HG03066 (cell line): ENCODE data around the gene SELENOO.
A peak's percentile ranks its signal among the peaks of the same experiment; 100 is the strongest.
"Not testable (repeated sequence)": the region's sequence is repeated elsewhere in the genome, so short reads cannot be mapped to it uniquely, and the experiment has no call there.

Experiments
- ATAC-seq: cut with Tn5 transposase; IDR thresholded peaks from one replicate; pipeline ENCODE4 v1.9.1; 2021; ENCODE audit warnings: low read depth; ENCODE audit not compliant: unreplicated experiment

The SELENOO gene

DNA sequence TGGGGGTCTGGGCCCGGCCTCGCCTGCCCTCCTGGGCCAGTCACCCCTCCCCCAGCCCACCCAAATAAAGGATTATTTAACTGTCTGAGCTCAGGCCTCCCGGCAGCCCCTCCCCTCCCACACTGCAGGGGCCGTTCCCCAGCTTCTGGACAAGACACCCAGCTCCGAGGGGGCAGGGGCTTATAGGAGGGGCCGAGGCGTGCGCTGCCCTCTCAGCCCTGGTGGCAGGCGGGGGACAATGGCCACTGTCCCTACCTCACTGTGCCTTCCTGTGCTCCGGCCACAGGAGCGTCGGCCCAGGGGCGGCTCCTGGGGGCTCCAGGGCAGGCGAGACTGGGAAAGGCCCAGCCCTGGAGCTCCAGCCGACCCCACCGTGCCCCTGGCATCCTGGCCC, 2.2 kb upstream of the SELENOO start:
- no peak for ATAC-seq

DNA sequence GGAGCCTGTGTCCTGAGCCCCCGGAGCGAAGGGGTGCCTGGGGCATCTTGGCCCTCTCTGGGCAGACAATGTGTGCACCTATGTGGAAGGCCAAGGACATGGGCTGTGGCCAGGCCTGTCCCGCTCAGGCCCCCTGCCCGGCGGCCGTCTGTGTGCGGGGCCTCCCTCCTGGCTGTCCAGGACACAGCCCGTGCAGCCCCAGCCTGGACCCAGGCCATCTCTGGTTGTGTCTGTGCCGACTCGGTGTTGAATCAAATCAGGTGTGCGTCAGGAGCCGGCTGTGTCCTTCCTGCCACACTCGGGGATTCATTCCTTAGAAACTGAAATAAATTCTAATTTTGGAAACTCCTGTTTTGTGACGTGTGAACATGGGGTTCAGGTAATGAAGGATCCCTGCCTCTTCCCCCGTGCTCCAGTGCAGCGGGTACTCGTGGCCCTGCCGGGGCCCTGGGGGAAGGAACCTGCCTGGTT, 1.5 kb upstream of the SELENOO start:
- ATAC-seq: no peak

DNA sequence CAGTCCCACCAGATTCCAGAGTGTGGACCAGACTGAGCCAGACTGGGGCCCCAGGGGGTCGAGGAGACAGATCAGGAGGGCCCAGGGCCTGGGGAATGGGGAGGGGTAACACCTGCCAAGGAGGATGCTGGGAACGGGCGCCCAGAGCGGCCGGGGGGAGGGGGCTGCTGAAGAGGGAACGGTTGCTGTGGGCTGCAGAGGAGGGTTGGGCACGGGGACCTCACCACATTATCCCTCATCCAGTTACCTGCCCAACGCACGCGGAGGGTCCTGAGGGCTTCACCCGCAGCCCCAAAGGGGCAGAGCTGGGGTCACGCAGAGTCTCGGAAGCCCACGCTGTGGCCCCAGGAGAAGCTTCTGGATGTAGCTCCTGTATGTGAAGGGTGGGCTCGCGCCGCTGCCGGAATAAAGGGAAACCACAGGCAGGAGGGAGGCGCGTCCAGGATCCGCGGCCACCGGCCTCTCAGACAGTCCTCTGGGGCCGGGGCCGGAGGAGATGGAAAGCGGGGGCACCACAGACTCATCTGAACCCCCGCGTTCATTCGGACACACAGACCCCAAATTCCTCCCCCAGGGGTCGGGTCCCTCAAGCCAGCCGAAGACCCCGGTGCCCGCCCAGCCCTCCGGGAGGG, 866 bp upstream of the SELENOO start:
- ATAC-seq: no peak

DNA sequence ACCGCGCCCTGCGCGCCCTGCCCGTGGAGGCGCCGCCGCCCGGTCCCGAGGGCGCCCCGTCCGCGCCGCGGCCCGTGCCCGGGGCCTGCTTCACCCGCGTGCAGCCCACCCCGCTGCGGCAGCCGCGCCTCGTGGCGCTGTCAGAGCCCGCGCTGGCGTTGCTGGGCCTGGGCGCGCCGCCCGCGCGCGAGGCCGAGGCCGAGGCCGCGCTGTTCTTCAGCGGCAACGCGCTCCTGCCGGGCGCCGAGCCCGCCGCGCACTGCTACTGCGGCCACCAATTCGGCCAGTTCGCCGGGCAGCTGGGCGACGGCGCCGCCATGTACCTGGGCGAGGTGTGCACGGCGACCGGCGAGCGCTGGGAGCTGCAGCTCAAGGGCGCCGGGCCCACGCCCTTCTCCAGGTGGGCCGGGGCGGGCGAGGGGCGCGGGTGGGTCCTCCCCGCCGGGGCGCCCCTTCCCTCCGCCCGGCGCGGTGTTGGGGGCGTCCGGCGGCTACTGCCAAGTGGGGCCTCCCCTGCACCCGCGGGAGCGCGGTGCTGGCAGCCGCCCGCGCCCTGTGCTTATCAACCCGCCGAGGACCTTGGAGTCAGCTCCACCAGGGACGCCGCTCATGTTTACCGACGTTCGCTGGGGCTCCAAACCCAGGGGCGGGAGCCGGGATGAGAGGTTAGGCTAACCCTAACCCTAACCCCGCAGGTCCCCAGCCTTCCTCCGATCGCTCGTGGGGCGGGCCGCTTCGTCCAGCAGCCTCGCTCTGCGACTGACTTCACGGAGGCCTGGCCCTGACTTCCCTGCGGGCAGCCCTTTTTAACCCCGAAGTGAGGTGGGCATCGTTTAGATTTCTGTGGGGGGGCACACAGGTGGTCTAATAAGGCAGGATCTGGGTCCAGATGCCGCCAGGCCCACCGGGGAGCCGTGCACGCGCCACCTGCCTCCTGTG, 649 bp downstream of the SELENOO start:
- ATAC-seq: peak; percentile 17

DNA sequence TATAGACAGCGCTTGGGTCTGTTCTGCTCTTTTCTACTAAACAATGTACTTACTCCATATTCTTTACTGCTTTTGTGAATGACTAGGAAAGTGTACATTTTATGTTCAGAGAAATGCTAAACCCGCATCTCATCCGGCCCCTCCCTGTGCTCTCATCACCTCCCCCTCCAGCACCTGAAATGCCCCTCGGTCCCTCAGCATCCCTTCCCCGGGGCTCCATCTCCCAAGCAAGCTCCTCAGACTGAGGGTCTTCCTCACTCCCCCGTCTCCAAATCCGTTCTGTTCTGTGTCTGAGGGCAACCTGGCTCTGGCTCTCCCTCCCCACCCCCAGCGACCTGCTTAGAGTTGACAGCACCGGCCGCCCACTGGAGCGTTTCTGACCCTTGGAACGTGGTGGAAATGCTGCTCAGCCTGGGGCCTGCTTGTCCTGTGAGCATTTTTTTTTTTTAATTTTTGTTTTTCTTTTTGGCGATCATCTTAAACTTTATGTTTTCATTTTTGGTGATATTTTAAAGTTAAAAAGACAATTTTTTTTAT, 1.4 kb downstream of the SELENOO start:
- no peak for ATAC-seq

DNA sequence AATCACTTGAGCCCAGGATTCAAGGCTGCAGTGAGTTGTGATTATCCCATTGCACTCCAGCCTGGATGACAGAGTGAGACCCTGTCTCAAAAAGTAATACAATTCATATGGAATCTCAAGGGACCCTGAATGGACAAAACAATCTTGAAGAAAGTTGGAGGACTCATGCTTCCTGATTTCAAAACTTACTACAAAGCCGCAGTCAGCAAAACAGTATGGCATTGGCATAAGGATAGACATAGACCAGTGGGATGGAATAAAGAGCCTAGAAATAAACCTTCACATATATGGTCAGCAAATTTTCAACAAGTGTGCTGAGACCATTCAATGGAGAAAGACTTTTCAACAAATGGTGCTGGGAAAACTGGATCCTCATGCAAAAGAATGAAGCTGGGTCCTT, 2.5 kb downstream of the SELENOO start:
- ATAC-seq: no peak

DNA sequence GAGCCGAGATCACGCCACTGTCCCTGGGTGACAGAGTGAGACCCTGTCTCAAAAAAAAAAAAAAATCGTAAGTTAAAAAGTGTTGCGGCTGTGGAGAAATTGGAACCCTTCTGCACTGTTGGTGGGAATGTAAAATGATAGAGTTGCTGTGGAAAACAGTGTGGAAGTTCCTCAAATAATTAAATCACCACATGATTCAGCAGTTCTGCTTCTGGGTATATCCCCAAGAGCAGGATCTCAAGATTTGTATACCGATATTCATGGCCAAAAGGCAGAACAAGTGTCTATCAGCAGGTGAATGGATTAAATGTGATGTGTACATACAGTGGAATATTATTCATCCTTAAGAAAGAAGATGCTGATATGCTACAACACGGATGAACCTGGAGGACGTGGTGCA, 3.8 kb downstream of the SELENOO start:
- ATAC-seq: no peak

DNA sequence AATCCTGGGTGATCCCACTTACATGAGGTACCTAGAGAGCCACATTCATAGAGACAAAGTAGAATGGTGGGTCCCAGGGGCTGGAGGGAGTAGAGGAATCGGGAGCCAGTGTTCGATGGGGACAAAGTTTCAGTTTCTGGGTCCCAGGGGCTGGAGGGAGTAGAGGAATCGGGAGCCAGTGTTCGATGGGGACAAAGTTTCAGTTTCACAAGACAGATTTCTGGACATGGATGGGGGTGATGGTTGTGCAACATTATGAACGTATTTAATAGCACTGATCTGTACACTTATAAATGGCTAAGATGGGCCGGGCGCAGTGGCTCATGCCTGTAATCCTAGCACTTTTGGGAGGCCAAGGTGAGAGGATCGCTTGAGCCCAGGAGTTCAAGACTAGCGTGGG, 4.2 kb downstream of the SELENOO start:
- not testable (repeated sequence) for ATAC-seq

DNA sequence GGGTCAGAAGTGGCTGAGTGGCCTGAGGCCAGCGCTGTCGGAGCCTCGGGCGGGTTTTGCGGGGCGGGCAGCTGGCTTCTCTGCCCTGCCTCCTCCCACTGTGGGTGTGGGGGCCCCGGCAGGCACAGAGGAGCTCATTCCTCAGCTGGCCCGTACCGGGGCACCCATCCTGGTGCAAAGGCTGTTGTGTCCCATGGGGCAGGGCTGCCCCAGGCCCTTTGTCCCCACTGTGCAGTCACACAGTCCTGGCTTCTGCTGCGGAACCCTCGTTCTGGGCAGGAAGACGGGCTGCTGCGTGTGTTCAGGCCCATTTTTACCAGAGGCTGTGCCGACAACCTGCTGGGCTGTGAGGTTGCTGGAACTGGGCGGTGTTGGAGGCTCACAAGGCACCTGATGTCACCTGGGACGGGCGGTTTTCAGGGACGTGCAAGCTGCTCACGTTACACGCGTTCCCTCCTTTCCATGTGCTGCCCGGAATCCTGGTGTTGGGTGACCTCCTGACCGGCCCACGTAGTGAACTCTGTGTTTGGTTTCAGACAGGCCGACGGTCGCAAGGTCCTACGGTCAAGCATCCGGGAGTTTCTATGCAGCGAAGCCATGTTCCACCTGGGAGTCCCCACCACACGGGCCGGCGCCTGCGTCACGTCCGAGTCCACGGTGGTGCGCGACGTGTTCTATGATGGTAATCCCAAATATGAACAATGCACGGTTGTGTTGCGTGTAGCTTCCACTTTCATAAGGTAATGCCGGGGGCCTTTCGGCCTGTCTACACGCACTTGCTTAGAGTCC, 5.2 kb downstream of the SELENOO start:
- no peak for ATAC-seq

DNA sequence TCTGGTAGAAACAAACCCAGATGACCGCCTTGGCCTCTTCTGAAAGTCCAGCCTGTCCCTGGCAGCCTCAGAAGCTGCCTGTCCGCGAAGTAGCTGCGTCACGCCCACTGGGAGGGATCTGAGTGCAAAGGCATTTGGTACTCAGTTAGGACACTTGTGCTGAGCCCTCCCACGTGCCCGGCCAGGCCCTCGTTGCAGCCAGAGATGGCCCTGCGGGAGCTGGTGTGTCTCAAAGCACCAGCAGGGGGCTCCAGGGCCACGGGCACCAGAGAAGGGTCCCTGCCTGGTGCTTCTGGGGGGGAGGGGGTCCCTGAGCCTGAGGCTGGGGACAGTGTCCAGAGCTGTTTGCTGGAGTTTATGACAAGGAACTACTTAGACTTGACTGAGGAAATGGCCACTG, 5.8 kb downstream of the SELENOO start:
- ATAC-seq: no peak

DNA sequence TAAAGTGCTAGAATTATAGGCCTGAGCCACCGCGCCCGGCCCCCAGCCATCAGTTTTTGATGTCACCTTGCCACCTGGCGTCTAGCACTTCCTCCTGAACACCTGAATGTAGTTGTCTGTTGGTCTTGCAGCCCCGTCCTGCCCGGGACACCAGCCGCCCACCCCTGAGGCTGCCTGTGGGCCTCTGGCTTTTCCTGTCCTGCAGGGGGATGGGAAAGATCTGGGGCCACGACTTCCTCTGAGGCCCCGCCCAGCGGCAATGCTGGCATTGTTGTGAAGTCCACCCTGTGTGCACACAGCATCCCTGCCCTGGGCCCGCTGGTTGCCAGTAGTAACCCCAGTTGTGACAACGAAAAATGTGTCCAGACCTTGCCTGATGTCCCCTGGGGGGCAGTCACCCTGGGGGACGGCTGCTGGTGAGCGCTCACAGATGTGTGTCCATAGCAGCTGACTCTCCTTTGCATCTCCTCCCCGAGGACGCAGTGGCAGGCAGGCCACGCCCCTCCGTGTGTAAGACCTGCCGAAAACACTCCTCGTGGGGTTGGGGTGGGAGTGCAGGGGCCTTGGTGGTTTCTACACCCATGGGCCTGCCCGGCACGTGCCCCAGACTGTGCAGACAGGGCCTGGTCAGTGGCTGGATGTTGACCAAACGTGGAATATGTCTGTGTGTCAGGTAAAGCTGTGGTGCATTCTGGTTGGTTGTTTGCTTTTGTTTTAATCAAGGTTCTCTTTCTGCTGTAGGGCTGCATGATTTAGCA, 6.8 kb downstream of the SELENOO start:
- no peak for ATAC-seq

DNA sequence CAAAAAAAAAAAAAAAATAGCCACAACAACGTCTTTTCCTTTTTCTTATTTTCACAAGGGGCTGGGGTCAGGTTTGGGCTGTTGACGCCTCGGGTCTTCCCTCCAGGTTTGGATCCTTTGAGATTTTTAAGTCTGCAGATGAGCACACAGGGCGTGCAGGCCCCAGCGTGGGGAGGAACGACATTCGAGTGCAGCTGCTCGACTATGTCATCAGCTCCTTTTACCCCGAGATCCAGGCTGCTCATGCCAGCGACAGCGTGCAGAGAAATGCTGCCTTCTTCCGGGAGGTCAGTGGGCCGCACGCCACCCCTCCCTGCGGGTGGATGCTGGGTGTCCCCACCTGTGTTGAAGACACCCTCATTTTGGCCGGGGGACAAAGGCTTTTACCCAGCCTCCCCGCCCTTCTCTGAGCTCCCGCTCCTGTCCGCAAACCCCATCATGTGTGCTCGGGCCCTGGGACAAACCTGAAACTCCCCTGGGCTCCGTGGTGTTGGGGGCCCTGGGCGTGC, 7.7 kb downstream of the SELENOO start:
- ATAC-seq: no peak

DNA sequence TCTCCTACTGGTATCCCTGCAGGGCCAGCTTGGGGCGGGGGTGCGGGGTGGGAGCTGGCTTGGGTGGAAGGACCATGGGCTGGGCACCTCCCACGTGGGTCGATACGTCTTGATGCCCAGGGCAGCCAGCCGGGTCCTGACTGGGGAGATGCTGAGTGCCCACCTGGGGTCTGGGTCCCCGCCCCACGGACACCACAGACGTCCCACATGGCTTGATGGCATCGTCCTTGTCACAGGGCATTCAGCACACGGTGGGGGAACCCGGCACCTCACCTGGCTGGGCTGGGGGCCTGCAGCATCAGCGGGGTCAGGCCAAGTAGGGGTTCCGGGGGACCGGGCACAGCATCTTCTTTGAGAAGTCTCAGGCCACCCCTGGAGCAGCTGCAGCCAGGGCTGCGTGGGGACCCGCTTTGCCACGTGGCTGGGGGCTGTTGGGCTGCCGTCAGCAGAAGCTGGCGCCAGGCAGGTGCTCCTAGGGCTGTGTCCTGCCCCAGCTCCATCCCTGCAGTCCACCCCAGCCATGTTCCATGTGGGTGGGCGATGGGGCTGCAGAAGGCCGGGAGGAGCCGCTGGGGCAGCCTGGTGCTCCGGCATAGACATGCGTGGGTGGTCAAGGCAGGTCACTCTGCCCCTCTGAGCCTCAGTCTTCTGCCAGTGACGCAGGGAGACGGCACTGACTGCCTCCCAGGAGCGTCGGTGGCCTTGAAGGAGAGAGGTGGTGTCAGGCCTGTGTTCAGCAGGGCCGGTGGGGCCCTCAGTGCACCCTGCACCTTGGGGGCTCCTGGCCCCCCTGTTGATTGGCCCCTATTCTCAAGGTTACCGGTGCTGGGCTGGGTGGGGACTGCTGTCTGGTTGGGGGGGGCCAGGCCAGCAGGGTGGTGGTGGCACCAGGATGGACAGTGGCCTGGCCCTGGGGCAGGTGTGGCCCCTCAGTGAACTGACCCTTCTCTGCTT, 8.4 kb downstream of the SELENOO start:
- no peak for ATAC-seq

DNA sequence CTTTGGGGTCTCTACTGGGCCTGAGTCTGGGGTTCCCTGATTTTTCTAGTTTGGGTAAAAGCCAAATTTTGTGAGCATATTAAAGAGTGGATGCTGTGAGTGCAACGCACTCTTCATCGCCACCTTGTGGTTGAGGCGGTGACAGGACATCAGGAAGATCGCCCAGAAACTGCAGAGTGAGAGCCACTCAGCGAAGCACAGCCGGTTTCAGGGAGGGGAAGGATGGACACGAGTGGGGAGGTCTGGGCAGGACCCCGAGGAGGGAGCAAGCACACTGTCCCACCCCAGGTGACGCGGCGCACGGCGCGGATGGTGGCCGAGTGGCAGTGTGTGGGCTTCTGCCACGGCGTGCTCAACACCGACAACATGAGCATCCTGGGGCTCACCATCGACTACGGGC, 9.1 kb downstream of the SELENOO start:
- ATAC-seq: no peak

DNA sequence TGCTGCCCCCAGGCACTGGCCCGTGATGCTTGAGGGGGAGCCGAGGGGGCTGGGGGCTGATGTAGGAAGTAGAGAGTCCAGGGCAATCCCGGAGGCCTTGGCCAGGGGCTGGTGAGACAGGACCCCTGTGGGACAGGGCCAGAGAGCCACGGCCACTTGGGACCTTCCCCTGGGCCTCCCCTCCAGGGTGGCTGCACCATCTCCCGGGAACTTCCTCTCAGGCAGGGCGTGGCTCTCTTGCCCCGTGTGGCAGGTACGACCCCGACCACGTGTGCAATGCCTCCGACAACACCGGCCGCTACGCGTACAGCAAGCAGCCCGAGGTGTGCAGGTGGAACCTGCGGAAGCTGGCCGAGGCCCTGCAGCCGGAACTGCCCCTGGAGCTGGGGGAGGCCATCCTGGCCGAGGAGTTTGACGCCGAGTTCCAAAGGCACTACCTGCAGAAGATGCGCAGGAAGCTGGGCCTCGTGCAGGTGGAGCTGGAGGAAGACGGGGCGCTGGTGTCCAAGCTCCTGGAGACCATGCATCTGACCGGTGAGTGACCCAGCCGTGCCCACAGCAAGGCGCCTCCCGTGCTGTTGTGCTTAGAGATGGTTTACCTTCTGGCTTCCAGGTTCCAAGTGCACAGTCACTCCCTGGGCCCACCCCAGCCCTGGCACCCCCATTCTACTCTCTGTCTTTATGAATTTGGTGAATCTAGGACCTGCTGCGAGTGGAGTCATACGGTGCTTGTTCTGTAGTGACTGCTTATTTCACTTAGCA, 9.7 kb downstream of the SELENOO start:
- no peak for ATAC-seq

DNA sequence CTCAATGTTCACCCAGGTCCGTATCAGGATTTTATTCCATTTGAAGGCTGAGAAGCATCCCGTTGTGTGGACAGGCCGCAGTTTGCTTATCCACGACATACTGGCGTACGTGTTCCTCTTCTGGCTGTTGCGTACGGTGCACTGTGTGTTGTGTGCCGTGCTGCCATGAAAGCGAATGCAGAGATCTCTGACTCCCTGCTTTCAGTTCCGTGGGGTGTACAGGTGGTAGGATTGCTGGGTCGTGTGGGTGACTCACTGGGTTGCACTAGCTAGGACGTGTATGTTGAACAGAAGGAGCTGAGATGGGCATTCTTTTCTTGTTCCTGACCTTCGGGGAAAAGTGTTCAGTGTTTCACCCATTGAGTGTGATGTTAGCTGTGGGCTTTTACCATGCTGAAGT, 10.3 kb downstream of the SELENOO start:
- ATAC-seq: no peak

DNA sequence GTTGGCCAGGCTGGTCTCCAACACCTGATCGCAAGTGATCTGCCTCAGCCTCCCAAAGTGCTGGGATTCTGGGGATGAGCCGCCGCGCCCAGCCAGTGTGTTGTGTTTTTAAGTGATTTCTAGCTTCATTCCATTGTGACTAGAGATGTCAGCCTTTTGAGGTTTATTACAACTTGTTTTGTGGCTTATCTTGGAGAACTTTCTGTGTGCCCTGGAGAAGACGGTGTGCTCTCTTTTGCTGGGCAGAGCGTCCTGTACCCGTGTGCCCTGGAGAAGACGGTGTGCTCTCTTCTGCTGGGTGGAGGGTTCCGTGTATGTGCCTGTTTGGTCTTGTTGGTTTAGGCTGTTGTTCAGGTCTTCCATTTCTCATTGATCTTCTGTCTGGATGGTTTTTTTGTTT, 12.5 kb downstream of the SELENOO start:
- ATAC-seq: no peak
